RWPE2 (cell line): ENCODE results near the gene PIAS3.

Experiments used
- ATAC-seq: fragments of 200-7000 bp; cut with Tn5 transposase; 3 replicates; pipeline ENCODE4 v1.9.1; 2021; ENCODE audit warnings: low read depth
- DNase-seq: peaks from one replicate; pipeline ENCODE4 v3.0.0-alpha.2; 2020; ENCODE audit warnings: low spot score
- H3K27ac ChIP-seq: fragments of 450-650 bp; 2 replicates; pipeline ENCODE4 v1.5.1; 2017; ENCODE audit warnings: mild to moderate bottlenecking; ENCODE audit not compliant: poor library complexity, severe bottlenecking
- H3K27me3 ChIP-seq: fragments of 250-450 bp; sonication (Bioruptor Pico); 2 replicates; pipeline ENCODE4 v1.5.1; 2021; ENCODE audit warnings: mild to moderate bottlenecking, moderate library complexity; ENCODE audit not compliant: insufficient read depth, poor library complexity, severe bottlenecking
- H3K36me3 ChIP-seq: fragments of 250-450 bp; sonication (Bioruptor Pico); 2 replicates; pipeline ENCODE4 v1.5.1; 2020; ENCODE audit warnings: low read depth, mild to moderate bottlenecking, moderate library complexity
- H3K4me1 ChIP-seq: fragments of 250-450 bp; sonication (Bioruptor Pico); 2 replicates; pipeline ENCODE4 v1.5.1; 2021; ENCODE audit warnings: mild to moderate bottlenecking, moderate library complexity; ENCODE audit not compliant: insufficient read depth, poor library complexity, severe bottlenecking
- H3K4me3 ChIP-seq: fragments of 250-450 bp; sonication (Bioruptor Pico); 2 replicates; pipeline ENCODE4 v1.5.1; 2021; ENCODE audit warnings: mild to moderate bottlenecking, moderate library complexity; ENCODE audit not compliant: severe bottlenecking
- H3K9me3 ChIP-seq: fragments of 250-450 bp; sonication (Bioruptor Pico); 2 replicates; pipeline ENCODE4 v1.5.1; 2021; ENCODE audit warnings: mild to moderate bottlenecking, moderate library complexity; ENCODE audit not compliant: severe bottlenecking
- TF ChIP-seq, protein P1 (sequence below): fragments of 450-650 bp; IDR thresholded peaks from one replicate; pipeline ENCODE4 v1.5.1; 2017; ENCODE audit warnings: mild to moderate bottlenecking, moderate library complexity; ENCODE audit not compliant: poor library complexity, severe bottlenecking

Gene PIAS3

DNA sequence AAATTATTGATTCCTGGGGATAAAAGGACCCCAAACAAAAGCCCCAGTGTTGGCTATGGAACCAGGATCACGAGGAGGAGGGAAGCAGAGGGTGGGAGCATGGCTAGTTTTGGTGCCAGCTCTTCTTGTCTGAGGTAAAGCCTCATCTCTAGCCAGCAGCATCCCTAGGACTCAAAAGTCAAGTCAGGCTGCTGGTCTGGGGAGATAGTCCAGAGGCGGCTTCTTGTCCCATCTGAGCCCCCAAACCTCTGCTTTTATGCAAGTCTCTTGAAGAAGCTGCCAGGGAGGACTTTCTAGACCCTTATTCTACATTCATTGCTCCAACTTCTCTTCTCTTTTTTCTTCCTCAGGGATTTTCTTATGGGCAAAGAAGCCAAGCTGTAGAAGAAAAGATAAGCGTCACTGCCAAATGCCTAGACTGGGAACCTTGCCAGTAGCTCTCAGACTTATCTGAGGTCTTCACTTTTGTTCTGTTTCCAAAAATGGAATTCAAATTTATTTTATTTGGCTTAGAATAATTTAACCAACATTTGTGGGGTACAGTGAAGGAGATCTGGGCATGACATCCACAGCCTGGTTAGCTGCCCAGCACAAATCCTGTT, 33.7 kb upstream of the PIAS3 start:
- TF ChIP-seq, protein P1, sequence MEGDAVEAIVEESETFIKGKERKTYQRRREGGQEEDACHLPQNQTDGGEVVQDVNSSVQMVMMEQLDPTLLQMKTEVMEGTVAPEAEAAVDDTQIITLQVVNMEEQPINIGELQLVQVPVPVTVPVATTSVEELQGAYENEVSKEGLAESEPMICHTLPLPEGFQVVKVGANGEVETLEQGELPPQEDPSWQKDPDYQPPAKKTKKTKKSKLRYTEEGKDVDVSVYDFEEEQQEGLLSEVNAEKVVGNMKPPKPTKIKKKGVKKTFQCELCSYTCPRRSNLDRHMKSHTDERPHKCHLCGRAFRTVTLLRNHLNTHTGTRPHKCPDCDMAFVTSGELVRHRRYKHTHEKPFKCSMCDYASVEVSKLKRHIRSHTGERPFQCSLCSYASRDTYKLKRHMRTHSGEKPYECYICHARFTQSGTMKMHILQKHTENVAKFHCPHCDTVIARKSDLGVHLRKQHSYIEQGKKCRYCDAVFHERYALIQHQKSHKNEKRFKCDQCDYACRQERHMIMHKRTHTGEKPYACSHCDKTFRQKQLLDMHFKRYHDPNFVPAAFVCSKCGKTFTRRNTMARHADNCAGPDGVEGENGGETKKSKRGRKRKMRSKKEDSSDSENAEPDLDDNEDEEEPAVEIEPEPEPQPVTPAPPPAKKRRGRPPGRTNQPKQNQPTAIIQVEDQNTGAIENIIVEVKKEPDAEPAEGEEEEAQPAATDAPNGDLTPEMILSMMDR = no peak
- Histone ChIP-seq H3K27me3 (no peaks in the 10 kb centered on the region), H3K4me1 (peaks cover 26% of the 10 kb centered on the region), H3K36me3 (no peaks in the 10 kb centered on the region), H3K4me3 (no peak overlapping the region), H3K9me3 (no peaks in the 10 kb centered on the region), H3K27ac (peak overlapping the region; percentile 97)
- ATAC-seq = peak; percentile 1; the same call in 1 of the 3 replicates
- no peak for DNase-seq

DNA sequence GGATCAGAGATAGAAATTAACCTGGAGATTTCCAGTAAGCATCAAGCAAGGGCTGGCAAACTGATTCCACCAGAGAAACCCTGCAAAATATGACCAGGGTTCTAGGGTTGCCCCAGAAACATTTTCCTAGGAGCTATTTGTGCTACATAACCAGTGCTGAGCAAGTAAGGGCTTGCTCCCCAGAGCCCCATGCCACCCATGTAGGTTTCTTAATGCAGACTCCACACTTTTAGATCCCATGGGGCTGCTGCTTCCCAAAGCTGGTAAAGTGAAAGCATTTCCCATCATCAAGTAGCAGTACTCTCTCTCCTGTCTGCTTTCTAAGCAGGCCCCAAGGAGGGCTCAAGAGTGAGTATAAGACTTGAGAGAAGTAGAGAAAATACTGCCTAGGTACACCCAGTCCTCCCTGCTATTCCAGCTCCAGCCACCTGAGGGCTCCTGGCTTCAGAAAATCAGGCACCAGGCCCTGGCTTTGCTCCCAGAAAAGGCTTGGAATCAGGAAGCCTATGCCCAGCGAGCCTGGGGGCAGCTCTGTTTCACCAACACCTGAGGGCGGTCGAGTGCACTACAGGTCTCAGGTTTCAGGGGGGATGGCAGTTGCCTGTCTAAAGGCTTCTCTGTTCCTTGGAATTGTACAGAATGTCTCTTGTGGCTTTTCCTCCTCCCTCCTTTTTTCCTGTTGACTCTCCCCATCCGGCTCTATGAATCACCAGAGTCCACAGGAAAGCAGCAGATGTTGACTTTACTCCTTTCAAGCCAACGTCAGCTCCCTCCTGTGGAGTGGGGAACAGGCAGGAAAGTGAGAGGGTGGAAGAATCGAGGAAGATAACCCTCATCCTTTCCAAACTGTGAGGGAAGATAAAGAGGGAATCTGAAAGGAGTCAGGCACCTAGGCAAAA, 33.0 kb upstream of the PIAS3 start:
- no peaks in the 10 kb centered on the region for H3K36me3 ChIP-seq
- H3K9me3 ChIP-seq = no peaks in the 10 kb centered on the region
- peak; percentile 97 for ATAC-seq
- H3K4me1 ChIP-seq = peaks cover 26% of the 10 kb centered on the region
- no peak overlapping the region for H3K4me3 ChIP-seq
- TF ChIP-seq, protein P1 = peak; percentile 99
- H3K27ac ChIP-seq = peak overlapping the region; percentile 97
- no peaks in the 10 kb centered on the region for H3K27me3 ChIP-seq
- DNase-seq = peak; percentile 98

DNA sequence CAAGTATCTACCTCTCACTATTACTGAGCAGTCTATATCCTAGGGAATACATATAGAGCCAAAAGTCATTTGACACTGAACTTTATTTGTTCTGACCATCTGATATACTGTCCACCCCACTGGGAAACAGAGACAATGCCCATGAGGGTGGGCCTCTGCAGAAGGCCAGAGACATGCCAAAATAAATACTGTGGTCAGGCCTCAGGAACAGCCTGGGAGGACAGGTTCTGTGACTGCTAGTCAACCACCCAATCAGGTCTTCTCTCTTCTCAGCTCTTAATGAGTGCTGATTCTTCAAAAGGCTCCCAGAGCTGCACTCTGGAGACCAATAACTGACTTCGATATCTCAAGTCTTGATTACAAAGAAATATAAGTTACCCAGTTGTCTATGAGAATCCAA, 32.3 kb upstream of the PIAS3 start:
- H3K27ac ChIP-seq = peak overlapping the region; percentile 97
- H3K4me1 ChIP-seq = peaks cover 26% of the 10 kb centered on the region
- DNase-seq = no peak
- no peak overlapping the region for H3K4me3 ChIP-seq
- H3K36me3 ChIP-seq = no peaks in the 10 kb centered on the region
- peak; percentile 22; the same call in 2 of the 3 replicates for ATAC-seq
- H3K27me3 ChIP-seq = no peaks in the 10 kb centered on the region
- no peaks in the 10 kb centered on the region for H3K9me3 ChIP-seq
- TF ChIP-seq, protein P1 = no peak

DNA sequence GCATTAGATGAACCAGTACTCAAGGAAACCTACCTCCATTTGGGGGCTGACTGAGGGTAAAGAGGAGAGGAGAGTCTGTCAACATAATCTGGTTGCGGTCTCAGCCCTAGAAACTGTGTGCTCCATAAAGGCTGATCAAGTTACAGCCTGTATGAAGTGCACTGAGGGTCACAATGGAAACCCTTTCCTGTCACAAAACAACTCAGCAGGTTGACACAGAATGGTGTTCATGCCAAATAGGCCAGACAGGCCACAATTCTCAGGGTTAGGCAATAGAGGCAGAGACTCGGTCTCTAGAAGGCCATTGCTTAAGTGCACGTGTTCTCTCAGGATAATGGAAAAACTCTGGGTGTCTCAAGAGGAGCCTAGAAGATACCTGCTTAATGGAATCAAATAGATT, 30.8 kb upstream of the PIAS3 start:
- Histone ChIP-seq H3K27me3 (no peaks in the 10 kb centered on the region), H3K9me3 (no peaks in the 10 kb centered on the region), H3K27ac (peak overlapping the region; percentile 97), H3K4me3 (no peak overlapping the region), H3K36me3 (no peaks in the 10 kb centered on the region), H3K4me1 (peaks cover 26% of the 10 kb centered on the region)
- ATAC-seq = no peak
- TF ChIP-seq, protein P1 = no peak
- DNase-seq = no peak
